H1 (cell line): ENCODE data around the gene CPA1. TPM values are rescaled to one million over a fixed set of nuclear protein-coding genes. Genes with fewer than 3 reads are reported as not detected.

Source experiments
- ATF3 ChIP-seq: IDR thresholded peaks from 2 replicates; pipeline ENCODE4 v1.6.1; 2011; ENCODE audit warnings: low read depth, mild to moderate bottlenecking, low read length; ENCODE audit not compliant: insufficient read depth
- BACH1 ChIP-seq: IDR thresholded peaks from 2 replicates; pipeline ENCODE4 v1.6.1; 2012; ENCODE audit warnings: low read length, improper control_type of control experiment
- CBX5 ChIP-seq: fragments of 300-800, 300-1000 bp; sonication (generic); IDR thresholded peaks from 2 replicates; pipeline ENCODE4 v1.7.1; 2016; ENCODE audit warnings: antibody characterized with exemption, low read length, low read depth
- CHD7 ChIP-seq: fragments of 300-600 bp; sonication (generic); IDR thresholded peaks from 2 replicates; pipeline ENCODE4 v1.7.1; 2012; ENCODE audit warnings: low read length, moderate library complexity, mild to moderate bottlenecking, inconsistent platforms; ENCODE audit not compliant: insufficient replicate concordance
- EP300 ChIP-seq, 2 experiments: IDR thresholded peaks; 1 replicate in 1 of 2; 2 replicates in 1 of 2; pipeline ENCODE4 v1.6.1; 2011 to 2012; ENCODE audit warnings: low read depth in 2 of 2, low read length in 2 of 2, mild to moderate bottlenecking in 2 of 2, borderline replicate concordance in 1 of 2, inconsistent platforms in 1 of 2, moderate library complexity in 1 of 2
- polyA plus RNA-seq, 7 experiments: library from polyadenylated mRNA; depleted of rRNA in 3 of 7; stranded (reverse) in 5 of 7; unstranded in 2 of 7; fragments of >200 nt in 5 of 7; fragments of 200-250 nt in 2 of 7; gene quantifications; 1 replicate in 5 of 7; 2 replicates in 1 of 7; 4 replicates in 1 of 7; pipeline versions ENCODE4 v1.2.1 to v1.2.3, GENCODE V29; 2011 to 2013; ENCODE audit warnings: missing spikeins in 2 of 7, mixed read lengths in 2 of 7
- total RNA-seq: library from RNA; stranded (reverse); fragmentation: NEBNext Ultra II Directional; extraction: Animal tissue kit (Norgen Biotek cat#: 25700); gene quantifications from 2 replicates; pipeline ENCODE4 v1.2.1, GENCODE V29; 2021

CPA1 gene
- total and polyA plus RNA-seq, 2 of the 8 experiments (the other 6 are each of a cell fraction or from before 2014, with no cell fraction given): not detected

GRCh38 chr7:130430115-130430514, 49.8 kb downstream of the CPA1 start (continued):
- TF ChIP-seq ATF3 (no peak), CHD7 (no peak), EP300 (IDR thresholded peaks at IDR 0.05; ENCODE audit: borderline replicate concordance in 1 of 2, low read depth in 2 of 2, low read length in 2 of 2) (no peak), CBX5 (no peak), BACH1 (no peak)
- TF ChIP-seq, all 59 proteins: peak for 0
